PC-3 (cell line): ENCODE results near the gene MORC1.

Experiments used
- CTCF ChIP-seq: fragments of 300-600 bp; sonication (generic); conservative IDR thresholded peaks from 2 replicates; pipeline ENCODE4 v1.5.1; 2017; ENCODE audit warnings: antibody characterized with exemption, low read depth, mild to moderate bottlenecking, low read length
- EZH2 ChIP-seq: fragments of 300-600 bp; sonication (generic); IDR thresholded peaks from one replicate; pipeline ENCODE4 v1.6.1; 2017; ENCODE audit warnings: antibody characterized with exemption, mild to moderate bottlenecking, low read length; ENCODE audit not compliant: unreplicated experiment
- EZH2phosphoT487 ChIP-seq: fragments of 300-600 bp; sonication (generic); IDR thresholded peaks from 2 replicates; pipeline ENCODE4 v1.6.1; 2018; ENCODE audit warnings: mild to moderate bottlenecking, antibody characterized with exemption, low read length, borderline replicate concordance

GRCh38 chr3:109155828-109156227, 37.9 kb upstream of the MORC1 start:
- TF ChIP-seq EZH2 (no peak), CTCF (no peak), EZH2phosphoT487 (no peak)
